ENCODE results near the gene IBA57.

IBA57 gene

GRCh38 chr1:228165372-228166169 lies at the start of gene IBA57:
TSS of gene IBA57 (plus strand) at chr1:228165804. CDS start at chr1:228165817, 13 bp downstream.
- DNase-seq, result peak; percentile 100

GRCh38 chr1:228117335-228117734 lies 48.3 kb upstream of the IBA57 start:
- DNase-seq, result no peak

DNA sequence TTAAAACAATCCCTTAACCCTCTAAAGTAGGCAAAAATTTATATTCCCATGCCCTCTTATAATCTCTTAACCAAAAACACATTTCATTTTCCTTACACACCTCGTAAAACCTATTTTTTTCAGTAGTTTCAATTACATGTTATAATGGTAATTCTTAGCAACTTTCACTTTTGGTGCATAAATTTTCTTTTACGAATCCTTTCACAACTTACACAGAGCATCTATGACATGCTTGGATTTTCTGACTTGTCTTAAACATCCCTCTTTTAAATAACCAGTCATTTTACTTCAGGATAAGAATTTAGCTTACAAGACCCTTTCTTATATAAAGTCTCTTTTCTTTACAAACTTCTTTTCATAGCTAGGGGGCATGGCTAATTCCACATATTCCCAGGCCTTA lies 47.6 kb upstream of the IBA57 start:
- no peak for DNase-seq

GRCh38 chr1:228120351-228120750 lies 45.3 kb upstream of the IBA57 start:
- no peak for DNase-seq

DNA sequence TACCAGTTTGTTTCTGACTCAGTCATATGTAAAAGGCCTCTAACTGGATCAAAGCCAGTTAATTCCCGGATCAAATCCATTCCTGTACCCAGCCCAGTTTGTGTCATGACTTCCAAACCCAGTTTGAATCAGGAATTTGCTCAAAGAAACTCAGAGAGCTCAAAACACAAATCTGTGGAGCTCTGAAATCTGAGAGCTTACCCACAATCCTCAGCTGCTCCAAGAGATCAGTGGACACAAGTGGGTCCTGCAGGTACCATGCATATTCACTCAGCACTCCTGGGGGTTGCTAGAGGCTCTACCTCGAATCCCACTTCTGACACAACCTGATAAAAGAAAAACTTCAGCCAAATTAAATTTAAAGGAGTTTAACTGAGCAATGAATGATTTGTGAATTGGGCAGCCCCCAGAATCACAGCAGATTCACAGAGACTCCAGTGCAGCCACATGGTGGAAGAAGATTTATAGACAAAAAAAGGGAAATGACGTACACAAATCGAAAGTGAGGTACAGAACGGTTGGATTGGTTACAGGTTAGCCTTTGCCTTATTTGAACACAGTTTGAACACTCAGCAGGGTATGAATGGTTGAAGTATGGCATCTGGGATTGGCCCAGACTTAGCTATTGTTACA lies 44.6 kb upstream of the IBA57 start:
- DNase-seq, result no peak

GRCh38 chr1:228122921-228123441 lies 42.6 kb upstream of the IBA57 start:
- DNase-seq, result no peak

- DNase-seq, result no peak
These were observed 42.1 kb upstream of the IBA57 start for GRCh38 chr1:228123505-228123904.

GRCh38 chr1:228125185-228125584 lies 40.4 kb upstream of the IBA57 start:
- DNase-seq, result no peak

DNA sequence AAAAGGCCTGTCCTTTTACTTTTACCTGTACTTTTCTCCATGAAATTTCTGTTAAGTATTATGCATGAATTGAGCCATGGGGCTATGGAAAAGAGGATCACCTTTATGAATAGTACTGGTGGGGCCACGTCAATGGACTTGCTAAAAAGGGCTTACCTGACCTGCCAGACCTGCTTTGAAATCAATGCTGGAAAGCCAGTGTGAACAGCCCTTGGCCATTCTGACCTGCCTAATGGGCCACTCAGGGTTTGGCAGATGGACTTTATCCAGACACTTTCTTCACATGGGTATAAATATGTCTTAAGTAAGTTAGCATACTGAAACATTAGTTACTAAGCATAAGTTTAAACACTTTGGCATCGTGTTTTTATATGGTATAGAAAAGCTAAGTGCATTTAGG lies 33.8 kb upstream of the IBA57 start:
- DNase-seq, result no peak

DNA sequence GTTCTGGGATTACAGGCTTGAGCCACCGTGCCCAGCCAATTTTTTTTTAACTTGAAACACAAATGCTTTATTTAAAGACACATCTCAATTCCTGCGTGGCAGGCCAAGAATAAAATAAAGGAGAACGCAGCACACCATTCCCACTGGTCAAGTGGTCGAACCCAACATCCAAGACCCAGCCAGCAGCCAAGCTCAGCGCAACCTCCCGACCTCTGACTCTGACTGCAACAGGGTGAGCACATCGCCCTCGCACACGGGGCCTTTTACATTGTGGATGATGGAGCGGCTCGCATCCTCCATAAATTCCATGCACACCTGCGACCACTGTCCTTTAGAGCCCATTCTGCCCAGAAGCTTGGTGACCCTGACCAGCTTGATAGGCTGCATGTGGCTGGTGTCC lies 31.0 kb upstream of the IBA57 start:
- DNase-seq, result no peak

DNA sequence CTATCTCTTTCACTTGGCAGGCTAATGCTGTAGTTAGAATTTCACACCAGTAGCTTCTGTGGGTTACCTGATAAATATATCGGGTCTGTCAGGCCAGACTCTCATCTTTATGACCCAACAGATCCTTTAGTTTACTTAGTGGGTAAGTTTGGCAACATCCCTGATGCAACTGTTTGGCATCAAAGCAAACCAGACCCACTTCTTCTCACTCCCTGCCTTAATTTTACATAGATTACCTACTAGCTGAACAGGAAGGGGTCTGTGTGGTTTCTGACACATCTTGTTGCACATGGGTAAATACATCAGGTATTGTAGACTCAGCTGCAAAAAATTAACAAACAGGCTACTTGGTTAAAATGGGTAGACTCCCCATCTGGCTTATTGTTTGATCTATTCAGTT lies 28.7 kb upstream of the IBA57 start:
- no peak for DNase-seq

DNA sequence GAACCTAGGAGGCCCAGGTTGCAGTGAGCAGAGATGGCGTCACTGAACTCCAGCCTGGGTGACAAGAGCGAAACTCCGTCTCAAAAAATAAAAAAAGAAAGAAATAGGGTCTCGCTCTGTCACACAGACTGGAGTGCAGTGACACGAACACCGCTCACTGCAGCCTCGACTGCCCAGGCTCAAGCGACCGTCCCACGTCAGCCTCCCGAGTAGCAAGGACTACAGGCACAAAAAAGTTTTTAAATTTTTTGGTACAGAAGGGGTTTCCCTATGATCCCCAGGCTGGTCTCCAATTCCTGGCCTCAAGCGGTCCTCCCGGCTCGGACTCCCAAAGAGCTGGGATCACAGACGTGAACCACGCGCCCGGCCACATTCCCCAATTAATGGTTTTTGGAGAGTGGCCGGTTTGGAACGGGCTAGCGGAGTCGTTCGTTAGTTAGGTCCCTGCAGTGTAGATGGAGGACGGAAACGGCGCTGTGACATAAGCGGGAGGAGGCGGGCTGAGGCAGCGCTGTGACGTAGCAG lies 26.1 kb upstream of the IBA57 start:
- DNase-seq, result no peak

GRCh38 chr1:228139931-228140723 lies 25.5 kb upstream of the IBA57 start, which contains the start of gene GUK1:
TSS of gene GUK1 (plus strand) at chr1:228140279. CDS start at chr1:228140303, 24 bp downstream.
- peak; percentile 100 for DNase-seq

DNA sequence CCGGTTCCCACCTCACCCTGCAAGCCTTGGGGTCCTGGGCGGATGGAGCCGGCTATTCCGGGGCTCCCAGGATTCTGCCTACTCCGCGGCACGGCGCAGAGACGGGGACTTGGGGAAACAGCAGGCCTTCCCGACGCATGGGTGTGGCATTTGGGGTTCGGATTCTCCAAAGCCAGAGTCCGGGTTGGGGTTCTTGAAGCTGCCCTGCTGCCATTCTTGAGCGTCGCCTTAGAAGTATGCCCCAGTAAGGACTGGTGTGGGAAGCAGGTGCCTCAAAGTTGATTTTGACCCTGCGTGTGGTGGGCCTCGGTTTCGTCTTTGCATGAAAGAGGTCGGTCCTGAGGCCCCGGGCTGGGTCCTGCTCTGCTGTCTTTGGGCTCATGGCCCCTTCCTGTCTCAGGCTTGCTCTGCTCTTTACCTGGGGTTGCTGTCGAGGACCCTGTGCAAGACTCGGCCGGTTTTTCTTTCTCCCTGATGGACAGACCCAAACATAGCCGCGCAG lies 24.8 kb upstream of the IBA57 start:
- DNase-seq, result no peak

GRCh38 chr1:228141226-228142044 lies 24.2 kb upstream of the IBA57 start:
- DNase-seq, result no peak

GRCh38 chr1:228142155-228142691 lies 23.4 kb upstream of the IBA57 start:
- no peak for DNase-seq

DNA sequence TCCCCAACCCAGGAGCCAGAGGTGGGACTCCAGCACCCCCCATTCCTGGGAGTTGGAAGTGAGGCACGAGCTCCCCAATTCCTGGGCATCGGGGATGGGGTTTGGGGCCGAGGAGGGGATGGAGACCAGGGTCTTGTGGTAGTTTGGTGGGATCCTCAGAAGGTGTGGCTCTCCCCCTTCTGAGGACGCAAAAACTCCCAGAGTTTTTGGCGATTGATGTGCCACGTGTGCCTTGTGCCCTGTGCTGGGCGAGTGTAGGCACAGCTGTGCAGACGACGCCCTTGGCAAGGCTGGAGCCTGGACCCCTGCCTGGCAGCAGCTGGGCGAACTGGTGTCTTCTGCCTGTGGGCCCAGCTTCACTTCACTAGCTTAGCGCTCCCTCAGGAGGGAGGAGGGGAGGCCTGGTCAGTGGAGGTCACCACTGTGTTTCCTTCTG lies 22.9 kb upstream of the IBA57 start:
- no peak for DNase-seq

DNA sequence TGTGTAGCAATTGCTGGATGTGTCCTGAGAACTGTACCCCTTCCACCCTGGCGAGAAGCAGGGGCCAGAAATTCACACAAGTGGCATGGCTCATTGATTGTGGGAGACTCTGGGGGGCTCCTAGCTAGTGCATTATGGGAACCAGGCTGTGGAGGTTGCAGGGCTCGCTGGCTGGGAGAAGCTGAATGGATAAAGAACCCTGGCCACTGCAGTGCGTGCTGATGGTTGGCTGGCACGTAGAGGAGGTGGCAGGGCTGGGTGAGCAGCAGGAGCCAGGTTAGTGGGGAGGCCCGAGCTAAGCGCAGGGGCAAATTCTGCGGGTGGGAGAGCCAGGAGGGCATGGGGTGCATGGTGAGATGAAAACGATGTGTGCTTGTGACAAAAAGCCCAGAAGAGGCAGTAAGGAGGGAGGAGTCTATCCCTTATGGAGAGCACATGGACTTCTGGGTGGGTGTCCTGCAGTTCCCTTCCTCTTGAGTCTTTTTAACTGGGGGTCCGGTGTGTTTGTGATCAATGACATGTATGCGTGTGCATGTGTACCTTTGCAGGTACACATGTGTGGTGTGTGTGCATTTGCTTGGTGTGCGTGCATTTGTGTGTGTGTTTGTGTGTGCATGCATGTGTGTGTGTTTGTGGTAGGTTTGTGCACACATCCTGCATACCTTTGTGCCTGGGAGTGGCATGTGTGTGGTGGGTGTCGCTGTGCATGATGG lies 22.0 kb upstream of the IBA57 start:
- DNase-seq, result no peak

GRCh38 chr1:228144193-228144992 lies 21.2 kb upstream of the IBA57 start:
- DNase-seq, result no peak

DNA sequence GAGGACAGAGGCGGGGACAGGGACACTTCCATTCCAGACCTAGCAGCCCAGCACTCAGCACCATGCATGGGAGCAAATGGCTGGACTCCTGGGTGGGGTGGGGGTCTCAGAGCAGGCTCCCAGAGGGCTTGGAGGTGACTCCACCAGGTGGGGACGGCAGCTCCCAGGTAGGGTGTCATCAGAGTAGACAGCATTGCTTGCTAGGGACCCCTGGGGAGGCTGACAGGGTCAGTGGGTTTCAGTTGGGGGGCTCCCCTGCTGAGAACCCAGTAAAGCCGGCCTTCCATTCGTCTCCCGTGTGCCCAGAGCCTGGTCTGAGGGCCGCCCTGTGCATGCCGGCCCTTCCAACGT lies 20.6 kb upstream of the IBA57 start:
- DNase-seq, result no peak
